ENCODE results near the gene FBXO8. TPM values are rescaled to one million over a fixed set of nuclear protein-coding genes. Genes with fewer than 3 reads are reported as not detected.
A peak's percentile ranks its signal among the peaks of the same experiment; 100 is the strongest.

FBXO8 gene
- total RNA-seq, 1 donor from 2014 or later, result 14.7 TPM

- no peak for DNase-seq (ENCODE audit: low read depth)
- peak; percentile 63 for TF ChIP-seq CTCF (conservative IDR thresholded peaks at IDR 0.05; ENCODE audit: low read depth, low read length)
- H3K4me3 ChIP-seq (ENCODE audit: low read depth, low read length), result no peak overlapping the region
Measured at GRCh38 chr4:174318829-174319764, 35.6 kb upstream of the FBXO8 start.

- H3K4me3 ChIP-seq (ENCODE audit: low read depth, low read length), result no peak overlapping the region
- DNase-seq (ENCODE audit: low read depth), result no peak
Measured at GRCh38 chr4:174317531-174317930, 34.1 kb upstream of the FBXO8 start.

GRCh38 chr4:174316954-174317353, 33.5 kb upstream of the FBXO8 start:
- H3K4me3 ChIP-seq (ENCODE audit: low read depth, low read length), result no peak overlapping the region
- DNase-seq (ENCODE audit: low read depth), result no peak
- no peak for TF ChIP-seq CTCF (conservative IDR thresholded peaks at IDR 0.05; ENCODE audit: low read depth, low read length)

More at GRCh38 chr4:174317531-174317930, 34.1 kb upstream of the FBXO8 start:
- no peak for TF ChIP-seq CTCF (conservative IDR thresholded peaks at IDR 0.05; ENCODE audit: low read depth, low read length)

- no peak for DNase-seq (ENCODE audit: low read depth)
- no peak overlapping the region for H3K4me3 ChIP-seq (ENCODE audit: low read depth, low read length)
- no peak for TF ChIP-seq CTCF (conservative IDR thresholded peaks at IDR 0.05; ENCODE audit: low read depth, low read length)
Measured at GRCh38 chr4:174316546-174316945, 33.1 kb upstream of the FBXO8 start.

GRCh38 chr4:174314770-174315169, 31.3 kb upstream of the FBXO8 start:
- H3K4me3 ChIP-seq (ENCODE audit: low read depth, low read length), result no peak overlapping the region
- DNase-seq (ENCODE audit: low read depth), result peak; percentile 47
- no peak for TF ChIP-seq CTCF (conservative IDR thresholded peaks at IDR 0.05; ENCODE audit: low read depth, low read length)

- no peak overlapping the region for H3K4me3 ChIP-seq (ENCODE audit: low read depth, low read length)
- DNase-seq (ENCODE audit: low read depth), result no peak
- TF ChIP-seq CTCF (conservative IDR thresholded peaks at IDR 0.05; ENCODE audit: low read depth, low read length), result no peak
Measured at GRCh38 chr4:174314274-174314673, 30.8 kb upstream of the FBXO8 start.

GRCh38 chr4:174312993-174313392, 29.5 kb upstream of the FBXO8 start:
- TF ChIP-seq CTCF (conservative IDR thresholded peaks at IDR 0.05; ENCODE audit: low read depth, low read length), result no peak
- no peak for DNase-seq (ENCODE audit: low read depth)
- H3K4me3 ChIP-seq (ENCODE audit: low read depth, low read length), result no peak overlapping the region
